Activated naive CD4-positive, alpha-beta T cell treated with anti-CD3 and anti-CD28 coated beads, Interleukin-2, amount 10 ng/mL, durations not matched to agents 7 days and 5 days (primary cell): Measurements from ENCODE around the gene PATJ.
"Not testable (repeated sequence)": the region's sequence is repeated elsewhere in the genome, so short reads cannot be mapped to it uniquely, and the experiment has no call there.

Source experiments
- CTCF ChIA-PET: fragments of 350-600 bp; sonication (Branson Sonifier 250); formaldehyde crosslinking; loops from one replicate; lab custom pipeline; 2021; ENCODE audit warnings: antibody characterized with exemption; lab: Charles Lee
- DNase-seq: peaks from one replicate; pipeline ENCODE4 v3.0.0-alpha.2; 2020
- H3K27ac Mint-ChIP-seq: one replicate; pipeline ENCODE4 v1.8.0; 2021; ENCODE audit warnings: mild to moderate bottlenecking, moderate library complexity, mixed read lengths
- H3K27me3 Mint-ChIP-seq: one replicate; pipeline ENCODE4 v1.8.0; 2021; ENCODE audit warnings: mild to moderate bottlenecking, mixed read lengths
- H3K36me3 Mint-ChIP-seq: one replicate; pipeline ENCODE4 v1.8.0; 2021; ENCODE audit warnings: mixed read lengths
- H3K4me1 Mint-ChIP-seq: one replicate; pipeline ENCODE4 v1.8.0; 2021; ENCODE audit warnings: mixed read lengths
- H3K4me3 Mint-ChIP-seq: one replicate; pipeline ENCODE4 v1.8.0; 2021; ENCODE audit warnings: mild to moderate bottlenecking, moderate library complexity, mixed read lengths
- H3K9me3 Mint-ChIP-seq: one replicate; pipeline ENCODE4 v1.8.0; 2021; ENCODE audit warnings: mixed read lengths

PATJ gene

DNA sequence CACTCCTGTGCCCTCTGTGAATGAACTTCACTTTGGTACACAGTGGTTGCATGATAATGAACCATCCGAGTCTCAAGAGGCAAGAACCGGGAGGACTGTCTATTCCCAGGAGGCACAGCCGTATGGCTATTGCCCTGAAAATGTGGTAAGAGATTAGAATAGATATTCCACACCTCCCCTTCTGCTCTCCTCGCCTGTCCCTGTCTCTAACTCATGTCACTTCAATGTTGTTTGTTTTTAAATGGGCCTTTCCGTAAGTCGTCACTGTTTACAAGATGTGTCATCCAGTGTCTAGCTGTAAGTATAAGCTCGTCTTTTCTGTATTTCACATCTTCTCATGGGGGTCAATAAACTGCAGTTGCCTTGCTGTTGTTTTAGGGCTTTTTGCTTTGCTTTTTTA, 122.2 kb downstream of the PATJ start:
- Mint-ChIP-seq H3K36me3 (peaks cover 3% of the 10 kb centered on the region), H3K9me3 (no peaks in the 10 kb centered on the region), H3K27ac (no peak overlapping the region), H3K4me3 (no peak overlapping the region), H3K4me1 (no peaks in the 10 kb centered on the region), H3K27me3 (no peaks in the 10 kb centered on the region)
- DNase-seq = no peak
- CTCF ChIA-PET = no interaction called here

DNA sequence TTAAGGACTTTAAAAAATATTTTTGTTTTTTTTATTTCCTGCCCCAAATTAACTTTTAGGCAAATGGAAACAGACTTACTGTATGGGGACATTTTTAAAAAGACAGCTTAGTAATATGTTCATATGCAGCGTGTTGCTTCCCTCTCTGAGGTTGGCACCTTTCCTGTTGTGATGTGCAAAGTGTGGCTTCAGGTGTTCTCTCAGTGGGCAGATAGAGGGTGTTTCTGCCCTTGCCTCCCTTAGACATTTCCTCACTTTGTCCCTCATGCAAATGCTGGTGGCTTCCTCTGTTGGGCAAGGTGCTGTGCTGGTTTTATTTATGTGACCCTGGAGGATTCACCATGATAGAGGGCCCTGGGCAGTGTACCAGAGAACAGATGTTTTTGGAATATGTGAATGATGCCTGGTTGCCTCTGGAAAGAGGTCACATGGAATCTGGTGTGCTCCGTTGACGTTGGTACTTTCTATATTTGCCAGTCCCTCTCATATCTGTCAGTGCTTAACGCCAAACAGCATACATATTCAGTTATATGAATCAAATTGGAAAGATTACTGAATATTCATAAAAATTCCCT, 123.5 kb downstream of the PATJ start:
- H3K27me3 Mint-ChIP-seq = no peaks in the 10 kb centered on the region
- peaks cover 5% of the 10 kb centered on the region for H3K36me3 Mint-ChIP-seq
- no peaks in the 10 kb centered on the region for H3K9me3 Mint-ChIP-seq
- no peak overlapping the region for H3K27ac Mint-ChIP-seq
- CTCF ChIA-PET = no interaction called here
- no peak overlapping the region for H3K4me3 Mint-ChIP-seq
- no peaks in the 10 kb centered on the region for H3K4me1 Mint-ChIP-seq
- no peak for DNase-seq

DNA sequence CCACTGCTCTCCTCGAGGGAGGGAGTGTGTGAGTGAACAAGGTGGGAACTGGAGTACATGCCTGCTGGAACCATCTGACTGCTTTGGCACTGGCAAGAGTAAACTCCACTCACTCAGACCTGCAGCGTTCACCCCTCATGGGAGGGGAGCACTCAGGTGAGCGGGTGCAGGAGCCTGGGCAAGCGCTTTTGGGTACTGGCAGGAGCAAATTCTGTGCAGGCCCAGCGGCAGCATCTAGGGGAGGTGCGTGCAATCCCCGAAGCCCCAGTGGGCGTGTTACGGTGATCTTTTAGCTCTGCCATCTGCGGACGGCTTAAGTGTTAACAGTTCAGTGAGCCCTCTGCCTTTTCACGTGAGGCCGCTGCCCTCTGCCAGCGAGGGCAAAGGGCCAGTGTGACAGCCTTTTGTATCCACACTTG, 127.4 kb downstream of the PATJ start:
- Mint-ChIP-seq H3K27me3 (no peaks in the 10 kb centered on the region), H3K27ac (no peak overlapping the region), H3K4me3 (no peak overlapping the region), H3K9me3 (peaks cover 3% of the 10 kb centered on the region), H3K4me1 (no peaks in the 10 kb centered on the region), H3K36me3 (peaks cover 10% of the 10 kb centered on the region)
- CTCF ChIA-PET = no interaction called here
- no peak for DNase-seq

DNA sequence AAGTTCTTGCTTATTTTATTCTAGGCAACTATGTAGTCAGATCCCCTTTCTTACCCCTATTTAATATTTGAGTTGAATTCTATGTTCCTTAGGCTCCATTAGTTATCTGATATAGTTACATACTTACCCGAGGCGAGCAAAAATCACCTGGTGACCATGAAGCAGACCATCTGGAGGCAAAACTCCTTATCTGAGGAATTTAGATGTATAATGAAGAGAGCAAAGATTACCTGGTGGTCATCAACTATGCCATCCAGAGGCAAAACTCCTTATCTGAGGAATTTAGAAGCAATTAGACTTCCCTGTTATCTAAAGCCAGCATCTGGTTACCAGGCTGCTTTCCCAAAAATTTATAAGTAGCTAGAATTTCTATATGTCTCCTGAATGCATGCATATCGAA, 129.9 kb downstream of the PATJ start:
- CTCF ChIA-PET = no interaction called here

DNA sequence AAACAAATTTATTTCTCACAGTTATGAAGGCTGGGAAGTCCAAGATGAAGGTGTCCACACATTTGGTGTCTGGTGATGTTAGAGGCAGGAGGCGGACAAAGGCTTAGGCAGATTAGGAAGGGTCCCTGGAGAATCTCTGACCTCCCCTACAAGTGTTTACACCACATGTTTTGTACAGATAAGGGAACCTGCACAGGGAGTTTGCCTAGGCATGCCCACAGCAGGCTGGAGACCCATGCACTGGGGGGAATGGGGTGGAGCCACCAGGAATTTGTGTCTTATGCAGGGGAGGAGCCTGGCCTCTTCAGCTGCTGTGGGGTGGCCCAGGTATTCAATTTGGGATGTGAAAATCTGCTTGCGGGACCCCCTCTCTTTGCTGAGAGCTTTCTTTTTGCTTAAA, 131.3 kb downstream of the PATJ start:
- CTCF ChIA-PET = no interaction called here

More for the DNA sequence above, 129.9 kb downstream of the PATJ start:
- no peak for DNase-seq
- H3K4me1 Mint-ChIP-seq = no peaks in the 10 kb centered on the region
- H3K36me3 Mint-ChIP-seq = peaks cover 9% of the 10 kb centered on the region
- H3K9me3 Mint-ChIP-seq = peaks cover 3% of the 10 kb centered on the region
- H3K27ac Mint-ChIP-seq = no peak overlapping the region
- H3K4me3 Mint-ChIP-seq = no peak overlapping the region
- no peaks in the 10 kb centered on the region for H3K27me3 Mint-ChIP-seq

DNA sequence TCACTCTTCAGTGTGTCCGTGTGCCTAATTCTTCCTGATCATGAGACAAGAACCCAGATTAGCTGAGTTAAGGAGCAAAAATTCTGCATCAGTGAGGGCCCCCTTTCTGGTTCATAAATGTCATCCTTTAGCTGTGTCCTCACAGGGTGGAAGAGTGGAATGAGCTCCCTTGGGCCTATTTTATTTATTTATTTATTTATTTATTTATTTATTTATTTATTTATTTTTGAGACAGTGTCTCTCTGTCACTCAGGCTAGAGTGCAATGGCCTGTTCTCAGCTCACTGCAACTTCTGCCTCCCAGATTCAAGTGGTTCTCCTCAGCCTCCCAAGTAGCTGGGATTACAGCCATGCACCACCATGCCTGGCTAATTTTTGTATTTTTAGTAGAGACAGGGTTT, 131.7 kb downstream of the PATJ start:
- H3K4me1 Mint-ChIP-seq = no peaks in the 10 kb centered on the region
- H3K36me3 Mint-ChIP-seq = peaks cover 11% of the 10 kb centered on the region

More for the DNA sequence above, 131.3 kb downstream of the PATJ start:
- Mint-ChIP-seq H3K4me1 (no peaks in the 10 kb centered on the region), H3K27me3 (no peaks in the 10 kb centered on the region), H3K9me3 (peaks cover 3% of the 10 kb centered on the region), H3K4me3 (no peak overlapping the region), H3K27ac (no peak overlapping the region), H3K36me3 (peaks cover 11% of the 10 kb centered on the region)
- DNase-seq = no peak

DNA sequence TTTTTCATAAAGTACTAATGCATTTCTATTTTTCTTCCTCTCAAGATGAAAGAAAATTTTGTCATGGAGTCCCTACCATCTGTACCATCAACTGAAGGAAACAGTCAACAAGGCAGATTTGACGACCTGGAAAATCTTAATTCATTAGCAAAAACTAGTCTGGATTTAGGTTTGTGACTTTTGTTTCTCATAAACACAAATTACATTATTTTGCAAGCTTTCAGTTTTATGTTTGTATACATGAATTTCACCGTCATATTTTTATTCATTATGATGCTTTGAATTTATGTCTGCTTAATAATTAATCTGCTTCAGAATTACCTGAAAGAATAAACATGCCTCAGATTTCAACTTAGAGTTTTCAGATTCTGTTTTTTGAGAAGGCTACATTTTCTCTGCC, 132.9 kb downstream of the PATJ start:
- peaks cover 10% of the 10 kb centered on the region for H3K36me3 Mint-ChIP-seq
- H3K27me3 Mint-ChIP-seq = no peaks in the 10 kb centered on the region
- H3K27ac Mint-ChIP-seq = no peak overlapping the region
- no peaks in the 10 kb centered on the region for H3K4me1 Mint-ChIP-seq
- CTCF ChIA-PET = no interaction called here
- peaks cover 3% of the 10 kb centered on the region for H3K9me3 Mint-ChIP-seq
- DNase-seq = no peak
- no peak overlapping the region for H3K4me3 Mint-ChIP-seq

More for the DNA sequence above, 131.7 kb downstream of the PATJ start:
- no peaks in the 10 kb centered on the region for H3K27me3 Mint-ChIP-seq
- no peak for DNase-seq
- H3K27ac Mint-ChIP-seq = no peak overlapping the region
- peaks cover 3% of the 10 kb centered on the region for H3K9me3 Mint-ChIP-seq
- CTCF ChIA-PET = no interaction called here
- H3K4me3 Mint-ChIP-seq = no peak overlapping the region

DNA sequence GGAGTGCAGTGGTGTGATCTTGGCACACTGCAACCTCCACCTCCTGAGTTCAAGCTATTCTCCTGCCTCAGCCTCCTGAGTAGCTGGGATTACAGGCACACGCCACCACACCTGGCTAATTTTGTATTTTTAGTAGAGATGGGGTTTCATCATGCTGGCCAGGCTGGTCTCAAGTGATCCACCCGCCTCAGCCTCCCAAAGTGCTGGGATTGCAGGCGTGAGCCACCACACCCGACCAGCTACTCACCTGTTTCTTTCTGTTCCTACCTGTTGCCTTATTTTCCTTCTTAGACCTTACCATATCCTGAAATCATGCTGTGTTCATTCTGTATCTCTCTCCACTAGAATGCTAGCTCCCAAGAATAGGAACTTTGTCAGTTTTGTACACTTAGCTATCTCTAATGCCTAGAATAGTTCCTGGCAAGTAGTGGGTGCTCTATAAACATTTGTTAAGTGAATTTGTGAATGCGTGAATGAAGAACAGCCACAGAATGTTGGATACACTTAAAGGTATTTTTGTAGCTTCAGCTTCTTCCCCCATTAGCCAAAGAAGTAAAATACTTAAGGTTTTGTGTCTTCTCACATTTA, 137.7 kb downstream of the PATJ start:
- H3K27me3 Mint-ChIP-seq, H3K27ac Mint-ChIP-seq, H3K9me3 Mint-ChIP-seq, H3K4me1 Mint-ChIP-seq, H3K4me3 Mint-ChIP-seq, DNase-seq, H3K36me3 Mint-ChIP-seq: not testable (repeated sequence)
- CTCF ChIA-PET = interaction anchor here (1.1 kb wide), 1 partner anchor 27 kb away, joined by 3 read pairs; no protein-coding TSS in a partner anchor

DNA sequence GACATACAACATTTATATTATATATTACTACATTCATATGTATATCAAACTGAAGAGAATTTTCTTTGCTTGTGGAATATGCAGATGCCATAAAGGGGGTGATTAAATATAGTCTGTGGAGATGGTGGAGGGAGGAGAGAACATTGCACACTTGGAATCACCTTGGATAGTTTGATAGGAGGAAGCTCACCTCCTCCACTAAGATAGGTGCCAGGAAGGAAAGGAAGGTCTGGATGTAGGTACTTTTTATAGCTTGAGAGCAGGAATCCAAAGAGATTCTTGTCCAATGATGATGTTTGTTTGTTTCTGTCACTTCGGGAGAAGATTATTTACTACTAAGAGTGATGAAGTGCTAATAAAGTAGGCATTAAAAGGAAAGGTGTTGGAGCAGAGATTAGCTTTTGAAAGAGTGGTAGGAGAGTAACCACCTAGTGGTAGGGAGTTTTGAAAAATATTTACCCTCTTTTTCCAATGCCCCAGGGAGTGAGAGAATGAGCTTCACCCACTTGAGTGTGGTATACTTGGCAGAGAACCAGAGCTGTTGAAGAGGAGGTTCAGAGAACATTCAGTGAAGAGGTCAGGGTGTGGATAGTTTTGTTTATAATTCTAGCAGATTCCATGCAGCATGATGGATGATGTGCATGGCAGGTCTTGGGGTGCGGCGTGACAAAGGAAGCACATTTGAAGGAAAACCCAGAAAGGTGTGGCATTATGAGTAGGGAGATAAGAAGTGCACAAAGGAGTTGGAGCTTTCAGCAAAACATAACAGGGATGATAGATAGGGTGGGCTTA, 145.0 kb downstream of the PATJ start:
- no peaks in the 10 kb centered on the region for H3K27me3 Mint-ChIP-seq
- H3K9me3 Mint-ChIP-seq = no peaks in the 10 kb centered on the region
- H3K36me3 Mint-ChIP-seq = peaks cover 6% of the 10 kb centered on the region
- no peak overlapping the region for H3K27ac Mint-ChIP-seq
- no peak for DNase-seq
- CTCF ChIA-PET = interaction anchor here (0.7 kb wide), 1 partner anchor 1510 kb away, joined by 3 read pairs; no protein-coding TSS in a partner anchor
- H3K4me3 Mint-ChIP-seq = no peak overlapping the region
- H3K4me1 Mint-ChIP-seq = no peaks in the 10 kb centered on the region

DNA sequence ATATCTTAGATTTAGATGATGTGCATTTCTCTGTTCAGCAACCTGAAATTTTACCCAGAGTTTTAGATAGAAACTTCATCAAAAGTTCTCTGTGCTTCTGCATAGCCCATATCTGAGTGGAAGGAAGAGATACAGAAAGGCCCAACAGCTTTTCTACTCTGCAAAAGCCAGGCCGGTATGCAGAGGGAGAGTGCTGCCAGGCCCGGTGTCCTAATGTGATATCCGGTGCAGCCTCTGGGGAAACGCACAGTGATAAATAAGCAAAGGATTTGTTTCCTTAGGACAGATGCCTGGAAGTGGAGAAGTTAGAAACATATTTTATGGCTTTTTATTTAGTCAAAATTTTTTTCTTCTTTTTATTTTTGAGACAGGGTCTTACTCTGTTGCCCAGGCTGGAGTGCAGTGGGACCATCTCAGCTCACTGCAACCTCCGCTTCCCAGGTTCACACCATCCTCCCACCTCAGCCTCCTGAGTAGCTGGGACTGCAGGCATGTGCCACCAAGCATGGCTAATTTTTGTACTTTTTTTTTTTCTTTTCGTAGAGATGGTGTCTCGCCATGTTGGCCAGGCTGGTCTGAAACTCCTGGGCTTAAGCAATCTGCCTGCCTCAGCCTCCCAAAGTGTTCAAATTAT, 145.8 kb downstream of the PATJ start:
- no peaks in the 10 kb centered on the region for H3K27me3 Mint-ChIP-seq
- no peak overlapping the region for H3K27ac Mint-ChIP-seq
- no peaks in the 10 kb centered on the region for H3K4me1 Mint-ChIP-seq
- H3K36me3 Mint-ChIP-seq = peaks cover 6% of the 10 kb centered on the region
- no peak overlapping the region for H3K4me3 Mint-ChIP-seq
- H3K9me3 Mint-ChIP-seq = no peaks in the 10 kb centered on the region
- DNase-seq = no peak
- CTCF ChIA-PET = no interaction called here

DNA sequence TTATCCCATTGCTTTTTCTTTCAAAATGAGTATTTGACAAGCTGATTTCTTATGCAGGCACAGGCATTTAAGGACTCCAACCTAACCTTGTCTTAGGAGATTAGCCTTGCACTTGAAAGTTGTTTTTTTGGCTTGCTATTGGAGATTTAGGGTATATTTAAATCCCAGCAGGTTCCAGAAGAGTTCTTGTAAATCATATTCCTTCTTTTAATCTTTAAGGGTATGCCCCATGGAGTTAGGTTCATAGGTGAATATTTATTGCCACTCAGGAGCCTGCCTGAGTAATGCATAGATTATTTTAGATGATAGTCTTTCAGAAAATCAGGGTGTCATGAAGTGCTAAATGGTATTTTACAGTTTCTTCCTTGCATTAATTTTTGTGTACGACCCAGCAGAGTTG, 146.5 kb downstream of the PATJ start:
- CTCF ChIA-PET = no interaction called here
- Mint-ChIP-seq H3K27ac (no peak overlapping the region), H3K9me3 (no peaks in the 10 kb centered on the region), H3K36me3 (peaks cover 6% of the 10 kb centered on the region), H3K27me3 (no peaks in the 10 kb centered on the region), H3K4me1 (no peaks in the 10 kb centered on the region), H3K4me3 (no peak overlapping the region)
- no peak for DNase-seq

DNA sequence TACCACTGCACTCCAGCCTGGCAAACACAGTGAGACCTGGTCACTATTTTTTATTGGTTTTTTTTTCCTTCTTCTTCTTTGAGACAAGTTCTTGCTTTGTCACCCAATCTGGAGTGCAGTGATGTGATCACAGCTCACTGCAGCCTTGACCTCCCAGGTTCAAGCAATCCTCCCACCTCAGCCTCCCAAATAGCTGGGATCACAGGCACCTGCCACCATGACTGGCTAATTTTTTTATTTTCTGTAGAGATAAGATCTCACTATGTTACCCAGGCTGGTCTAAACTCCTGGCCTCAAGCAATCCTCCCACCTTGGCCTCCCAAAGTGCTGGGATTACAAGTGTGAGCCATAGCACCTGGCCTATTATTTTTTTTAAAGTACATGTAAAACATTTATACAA, 148.2 kb downstream of the PATJ start:
- H3K4me3 Mint-ChIP-seq, H3K27ac Mint-ChIP-seq, H3K4me1 Mint-ChIP-seq, CTCF ChIA-PET, H3K27me3 Mint-ChIP-seq, DNase-seq, H3K36me3 Mint-ChIP-seq, H3K9me3 Mint-ChIP-seq: not testable (repeated sequence)

DNA sequence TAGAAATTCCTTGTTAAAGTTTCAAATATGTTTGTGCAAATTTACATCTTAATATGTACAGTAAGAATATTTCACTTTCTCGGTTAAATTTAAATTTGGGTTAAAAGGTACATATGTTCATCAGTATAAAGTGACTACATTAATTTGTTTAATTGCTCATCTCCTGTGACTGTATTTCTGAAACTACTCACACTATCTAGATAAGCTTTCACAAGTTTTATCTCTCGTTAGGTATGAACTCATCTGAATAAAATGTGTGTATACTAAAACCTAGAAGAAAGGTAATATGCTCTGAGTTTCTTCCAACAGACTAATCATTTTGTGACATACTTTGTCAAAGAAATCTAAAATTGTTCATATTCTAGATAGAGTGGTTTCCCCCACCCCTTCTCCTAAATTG, 150.7 kb downstream of the PATJ start:
- no peak overlapping the region for H3K27ac Mint-ChIP-seq
- H3K36me3 Mint-ChIP-seq = peaks cover 6% of the 10 kb centered on the region
- H3K4me1 Mint-ChIP-seq = no peaks in the 10 kb centered on the region
- CTCF ChIA-PET = no interaction called here
- H3K27me3 Mint-ChIP-seq = no peaks in the 10 kb centered on the region
- no peak overlapping the region for H3K4me3 Mint-ChIP-seq
- no peak for DNase-seq
- peaks cover 13% of the 10 kb centered on the region for H3K9me3 Mint-ChIP-seq

DNA sequence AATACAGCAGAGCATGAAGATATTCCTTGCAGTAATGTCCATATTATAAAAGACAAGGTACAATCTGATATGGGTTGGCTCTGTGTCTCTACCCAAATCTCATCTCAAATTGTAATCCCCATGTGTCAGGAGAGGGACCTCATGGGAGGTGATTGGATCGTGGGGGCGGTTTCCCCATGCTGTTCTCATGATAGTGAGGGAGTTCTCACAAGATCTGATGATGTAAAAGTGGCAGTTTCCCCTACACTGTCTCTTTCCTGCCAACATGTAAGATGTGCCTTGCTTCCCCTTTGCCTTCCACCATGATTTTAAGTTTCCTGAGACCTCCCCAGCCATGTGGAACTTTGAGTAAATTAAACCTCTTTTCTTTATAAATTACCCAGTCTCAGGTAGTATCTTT, 152.0 kb downstream of the PATJ start:
- H3K27ac Mint-ChIP-seq, H3K4me3 Mint-ChIP-seq, H3K4me1 Mint-ChIP-seq, CTCF ChIA-PET, H3K36me3 Mint-ChIP-seq, H3K27me3 Mint-ChIP-seq, DNase-seq: not testable (repeated sequence)
- peaks cover 13% of the 10 kb centered on the region for H3K9me3 Mint-ChIP-seq
